GM19468 (cell line): ENCODE measurements around the gene SLC10A7.
A peak's percentile ranks its signal among the peaks of the same experiment; 100 is the strongest.

Experiments used
- ATAC-seq: cut with Tn5 transposase; IDR thresholded peaks from one replicate; pipeline ENCODE4 v1.9.1; 2021; ENCODE audit warnings: mild to moderate bottlenecking, moderate library complexity, moderate number of reproducible peaks; ENCODE audit not compliant: unreplicated experiment; ENCODE audit errors: extremely low read depth

Gene SLC10A7

GRCh38 chr4:146521541-146522097 is at the start of gene SLC10A7:
SLC10A7 (minus strand) TSS chr4:146521940; CDS start chr4:146521717, 223 bp downstream.
- peak; percentile 82 for ATAC-seq

GRCh38 chr4:146567396-146567795 is 45.7 kb upstream of the SLC10A7 start:
- ATAC-seq, result no peak

GRCh38 chr4:146564492-146564891 is 42.8 kb upstream of the SLC10A7 start:
- ATAC-seq, result no peak

GRCh38 chr4:146550161-146550560 is 28.4 kb upstream of the SLC10A7 start:
- ATAC-seq, result no peak

GRCh38 chr4:146548443-146548842 is 26.7 kb upstream of the SLC10A7 start:
- no peak for ATAC-seq

GRCh38 chr4:146545102-146545501 is 23.4 kb upstream of the SLC10A7 start:
- no peak for ATAC-seq

GRCh38 chr4:146534178-146534577 is 12.4 kb upstream of the SLC10A7 start:
- no peak for ATAC-seq

- ATAC-seq, result no peak
These were observed 4.0 kb upstream of the SLC10A7 start for GRCh38 chr4:146525754-146526153.

GRCh38 chr4:146524663-146525062 is 2.9 kb upstream of the SLC10A7 start:
- no peak for ATAC-seq

GRCh38 chr4:146522869-146523205 is 1.1 kb upstream of the SLC10A7 start:
- no peak for ATAC-seq

GRCh38 chr4:146522098-146522868 is 543 bp upstream of the SLC10A7 start:
- peak; percentile 38 for ATAC-seq

GRCh38 chr4:146520896-146521540 is 722 bp downstream of the SLC10A7 start:
- peak; percentile 39 for ATAC-seq

GRCh38 chr4:146514651-146515357 is 6.9 kb downstream of the SLC10A7 start:
- no peak for ATAC-seq

GRCh38 chr4:146513548-146513947 is 8.2 kb downstream of the SLC10A7 start:
- no peak for ATAC-seq

GRCh38 chr4:146511381-146511780 is 10.4 kb downstream of the SLC10A7 start:
- ATAC-seq, result no peak

GRCh38 chr4:146510942-146511341 is 10.8 kb downstream of the SLC10A7 start:
- ATAC-seq, result no peak

- no peak for ATAC-seq
These were observed 13.4 kb downstream of the SLC10A7 start for GRCh38 chr4:146508229-146508939.

- ATAC-seq, result no peak
These were observed 14.1 kb downstream of the SLC10A7 start for GRCh38 chr4:146507632-146508031.

GRCh38 chr4:146506272-146506671 is 15.5 kb downstream of the SLC10A7 start:
- no peak for ATAC-seq

- no peak for ATAC-seq
These were observed 21.5 kb downstream of the SLC10A7 start for GRCh38 chr4:146500216-146500615.
